Measurements from ENCODE around the gene HFE.

HFE gene

GRCh38 chr6:26140254-26140966 is 53.2 kb downstream of the HFE start:
- no peak for DNase-seq

GRCh38 chr6:26140967-26141294 is 53.7 kb downstream of the HFE start:
- DNase-seq, result no peak

GRCh38 chr6:26141378-26141904 is 54.2 kb downstream of the HFE start:
- no peak for DNase-seq

GRCh38 chr6:26142026-26142425 is 54.8 kb downstream of the HFE start:
- no peak for DNase-seq
